Osteocyte (in vitro differentiated cells): ENCODE results near the gene RGS10. TPM values are rescaled to one million over a fixed set of nuclear protein-coding genes. Genes with fewer than 3 reads are reported as not detected.

Experiments
- DNase-seq: peaks from one replicate; pipeline ENCODE4 v3.0.0; 2021; ENCODE audit warnings: mixed read lengths; ENCODE audit not compliant: unreplicated experiment; ENCODE audit errors: extremely low spot score
- H3K27ac Mint-ChIP-seq: one replicate; pipeline ENCODE4 v1.8.0; 2021; ENCODE audit warnings: mild to moderate bottlenecking, mixed read lengths; ENCODE audit not compliant: unreplicated experiment
- H3K27me3 Mint-ChIP-seq: one replicate; pipeline ENCODE4 v1.8.0; 2021; ENCODE audit warnings: mixed read lengths; ENCODE audit not compliant: unreplicated experiment
- H3K36me3 Mint-ChIP-seq: one replicate; pipeline ENCODE4 v1.8.0; 2021; ENCODE audit warnings: mixed read lengths; ENCODE audit not compliant: unreplicated experiment
- H3K4me1 Mint-ChIP-seq: one replicate; pipeline ENCODE4 v1.8.0; 2021; ENCODE audit warnings: mixed read lengths; ENCODE audit not compliant: unreplicated experiment
- H3K4me3 Mint-ChIP-seq: one replicate; pipeline ENCODE4 v1.8.0; 2021; ENCODE audit warnings: mild to moderate bottlenecking, moderate library complexity, mixed read lengths; ENCODE audit not compliant: unreplicated experiment
- H3K9me3 Mint-ChIP-seq: one replicate; pipeline ENCODE4 v1.8.0; 2021; ENCODE audit warnings: mixed read lengths; ENCODE audit not compliant: unreplicated experiment
- total RNA-seq: library from RNA; stranded (reverse); gene quantifications from 2 replicates; pipeline ENCODE4 v1.2.1, GENCODE V29; 2021
- TF ChIP-seq, protein P1 (sequence below): fragments of 200-600 bp; sonication (generic); IDR thresholded peaks from 2 replicates; pipeline ENCODE4 v1.5.0; 2021; ENCODE audit warnings: antibody characterized with exemption, mild to moderate bottlenecking, moderate library complexity

RGS10 gene
- total RNA-seq, 1 donor from 2014 or later, result 23.3 TPM

DNA sequence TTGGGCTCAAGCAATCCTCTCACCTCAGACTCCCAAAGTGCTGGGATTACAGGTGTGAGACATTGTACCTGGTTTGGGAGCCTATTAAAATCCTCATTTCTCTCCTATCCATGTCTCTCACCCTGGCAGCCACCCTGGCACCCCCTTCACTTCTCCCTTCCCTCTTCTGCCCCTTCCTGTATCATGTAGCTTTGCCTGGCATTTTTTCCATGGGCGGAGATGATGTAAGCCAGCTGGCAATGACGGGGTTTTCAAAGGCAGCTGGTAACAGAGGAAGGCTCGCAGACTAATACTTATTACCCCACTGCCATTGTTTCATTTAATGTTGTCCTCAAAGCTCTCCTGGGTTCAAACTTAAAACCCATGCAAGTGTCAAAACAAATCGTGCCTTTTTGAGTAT is 61.9 kb downstream of the RGS10 start:
- no peak overlapping the region for H3K27ac Mint-ChIP-seq

DNA sequence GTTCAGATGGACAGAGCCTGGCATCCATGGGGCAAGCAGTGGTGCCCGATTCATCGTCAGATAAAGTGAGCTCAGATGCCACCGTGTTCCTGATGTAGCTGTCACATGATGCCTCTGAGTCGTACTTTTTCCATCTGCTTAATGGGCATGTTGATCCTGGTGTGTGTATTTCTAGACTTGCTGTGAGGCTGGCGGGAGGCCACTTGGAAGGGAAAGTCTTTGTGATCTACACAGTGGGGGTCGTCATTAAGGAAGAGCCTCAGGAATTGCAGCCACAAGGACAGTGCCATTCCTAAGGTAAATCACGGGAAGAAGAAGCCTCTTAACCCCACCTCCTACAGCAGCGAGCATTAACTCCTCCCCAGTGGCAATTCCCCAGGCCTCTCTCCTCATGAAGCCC is 63.0 kb downstream of the RGS10 start:
- Mint-ChIP-seq H3K4me3 (no peak overlapping the region), H3K4me1 (peaks cover 9% of the 10 kb centered on the region), H3K27ac (no peak overlapping the region), H3K36me3 (no peaks in the 10 kb centered on the region), H3K27me3 (peaks cover 46% of the 10 kb centered on the region), H3K9me3 (no peaks in the 10 kb centered on the region)
- DNase-seq, result no peak
- TF ChIP-seq, protein P1, sequence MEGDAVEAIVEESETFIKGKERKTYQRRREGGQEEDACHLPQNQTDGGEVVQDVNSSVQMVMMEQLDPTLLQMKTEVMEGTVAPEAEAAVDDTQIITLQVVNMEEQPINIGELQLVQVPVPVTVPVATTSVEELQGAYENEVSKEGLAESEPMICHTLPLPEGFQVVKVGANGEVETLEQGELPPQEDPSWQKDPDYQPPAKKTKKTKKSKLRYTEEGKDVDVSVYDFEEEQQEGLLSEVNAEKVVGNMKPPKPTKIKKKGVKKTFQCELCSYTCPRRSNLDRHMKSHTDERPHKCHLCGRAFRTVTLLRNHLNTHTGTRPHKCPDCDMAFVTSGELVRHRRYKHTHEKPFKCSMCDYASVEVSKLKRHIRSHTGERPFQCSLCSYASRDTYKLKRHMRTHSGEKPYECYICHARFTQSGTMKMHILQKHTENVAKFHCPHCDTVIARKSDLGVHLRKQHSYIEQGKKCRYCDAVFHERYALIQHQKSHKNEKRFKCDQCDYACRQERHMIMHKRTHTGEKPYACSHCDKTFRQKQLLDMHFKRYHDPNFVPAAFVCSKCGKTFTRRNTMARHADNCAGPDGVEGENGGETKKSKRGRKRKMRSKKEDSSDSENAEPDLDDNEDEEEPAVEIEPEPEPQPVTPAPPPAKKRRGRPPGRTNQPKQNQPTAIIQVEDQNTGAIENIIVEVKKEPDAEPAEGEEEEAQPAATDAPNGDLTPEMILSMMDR, result no peak

More for the DNA sequence above, 61.9 kb downstream of the RGS10 start:
- H3K4me1 Mint-ChIP-seq, result peaks cover 9% of the 10 kb centered on the region
- H3K27me3 Mint-ChIP-seq, result peaks cover 37% of the 10 kb centered on the region
- TF ChIP-seq, protein P1, result no peak
- no peaks in the 10 kb centered on the region for H3K36me3 Mint-ChIP-seq
- no peaks in the 10 kb centered on the region for H3K9me3 Mint-ChIP-seq
- H3K4me3 Mint-ChIP-seq, result no peak overlapping the region
- no peak for DNase-seq

DNA sequence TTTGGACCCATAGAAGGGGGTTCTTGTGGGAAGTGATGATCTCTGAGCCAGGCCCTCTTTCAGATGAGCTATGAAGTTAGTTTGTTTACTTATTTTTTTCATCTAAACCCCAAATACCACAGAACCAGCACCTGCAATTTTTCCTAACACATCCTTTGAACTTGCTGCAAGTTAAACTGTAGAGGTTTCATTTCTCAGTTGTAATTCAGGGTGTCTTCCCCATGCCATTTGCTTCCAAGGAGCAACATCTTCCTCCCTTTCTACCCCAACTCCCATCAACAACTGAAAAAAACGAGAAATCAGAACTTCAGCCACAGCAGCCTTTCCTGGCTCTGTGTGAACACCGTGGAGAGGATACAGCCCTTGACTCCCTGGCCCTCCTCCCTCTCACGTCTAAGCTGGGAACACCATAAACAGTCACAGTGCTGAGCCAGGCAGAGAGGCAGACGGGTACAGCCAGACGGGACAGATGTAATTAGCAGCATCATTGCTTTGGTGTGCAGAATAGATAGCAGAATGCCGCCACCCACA is 63.6 kb downstream of the RGS10 start:
- H3K27me3 Mint-ChIP-seq, result peaks cover 49% of the 10 kb centered on the region
- no peaks in the 10 kb centered on the region for H3K9me3 Mint-ChIP-seq
- no peaks in the 10 kb centered on the region for H3K36me3 Mint-ChIP-seq
- no peak overlapping the region for H3K27ac Mint-ChIP-seq
- TF ChIP-seq, protein P1, result no peak
- H3K4me1 Mint-ChIP-seq, result peaks cover 9% of the 10 kb centered on the region
- no peak overlapping the region for H3K4me3 Mint-ChIP-seq
- no peak for DNase-seq

DNA sequence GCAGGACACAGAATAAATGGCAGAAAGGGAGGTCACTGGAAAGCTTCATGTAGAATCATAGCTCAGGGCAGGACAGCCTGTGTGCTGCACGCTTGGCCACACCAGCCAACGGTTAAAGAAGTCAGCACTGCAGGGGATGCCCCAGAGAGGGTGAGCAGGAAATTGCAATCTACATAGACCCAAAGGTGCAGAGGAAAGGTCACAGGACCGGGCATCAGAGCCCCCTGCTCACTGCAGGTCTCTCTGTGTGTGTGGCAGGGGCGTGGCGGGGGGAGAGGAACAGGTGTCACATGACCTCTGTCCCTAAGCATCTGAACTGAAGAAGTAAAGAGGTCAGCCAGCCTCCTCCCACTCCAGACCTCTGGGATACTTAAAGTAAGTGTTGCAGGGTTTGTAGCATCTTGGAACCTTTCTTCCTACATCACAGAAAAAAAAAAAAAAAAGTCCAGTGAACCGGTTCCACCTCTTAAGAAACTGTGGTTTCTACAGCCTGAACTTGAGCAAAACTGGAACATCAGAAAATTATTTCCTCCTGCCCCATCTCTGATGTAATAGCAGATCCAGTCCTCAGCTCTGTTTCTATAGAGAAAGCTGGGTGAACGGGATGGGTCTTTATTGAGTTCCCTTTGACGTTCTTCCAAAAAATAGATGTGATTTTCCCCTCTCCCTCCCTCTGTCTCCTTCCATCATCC is 64.3 kb downstream of the RGS10 start:
- H3K36me3 Mint-ChIP-seq, result no peaks in the 10 kb centered on the region
- peaks cover 53% of the 10 kb centered on the region for H3K27me3 Mint-ChIP-seq
- no peak for DNase-seq
- H3K27ac Mint-ChIP-seq, result no peak overlapping the region
- no peak overlapping the region for H3K4me3 Mint-ChIP-seq
- H3K4me1 Mint-ChIP-seq, result peaks cover 9% of the 10 kb centered on the region
- TF ChIP-seq, protein P1, result no peak
- no peaks in the 10 kb centered on the region for H3K9me3 Mint-ChIP-seq

DNA sequence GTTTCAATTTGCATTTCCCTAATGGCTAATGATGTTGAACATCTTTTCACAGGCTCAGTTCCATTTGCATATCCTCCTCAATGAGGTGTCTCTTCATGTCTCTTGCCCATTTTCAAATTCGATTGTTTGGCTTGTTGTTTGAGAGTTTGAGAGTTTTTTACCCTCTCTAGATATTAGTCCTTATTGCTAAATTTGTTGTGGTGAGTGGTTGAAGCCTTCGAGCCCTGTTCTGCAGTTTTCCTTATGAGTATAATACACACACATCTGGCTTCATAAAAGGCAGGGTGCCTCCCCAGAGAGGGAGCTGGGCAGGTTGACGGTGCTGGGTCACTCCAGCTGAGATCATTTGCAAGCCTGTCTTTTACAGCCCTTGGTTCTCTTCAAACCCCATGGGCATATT is 65.1 kb downstream of the RGS10 start:
- Mint-ChIP-seq H3K4me3 (no peak overlapping the region), H3K9me3 (no peaks in the 10 kb centered on the region), H3K27me3 (peaks cover 59% of the 10 kb centered on the region), H3K36me3 (no peaks in the 10 kb centered on the region), H3K27ac (no peak overlapping the region), H3K4me1 (peaks cover 9% of the 10 kb centered on the region)
- DNase-seq, result no peak
- TF ChIP-seq, protein P1, result no peak
